HG03575 (cell line): ENCODE data around the gene A1CF.
"Not testable (repeated sequence)": the region's sequence is repeated elsewhere in the genome, so short reads cannot be mapped to it uniquely, and the experiment has no call there.

Experiments used
- ATAC-seq: cut with Tn5 transposase; IDR thresholded peaks from one replicate; pipeline ENCODE4 v1.9.1; 2021; ENCODE audit not compliant: unreplicated experiment, insufficient number of reproducible peaks, low FRiP score; ENCODE audit errors: extremely low read depth

Gene A1CF

DNA sequence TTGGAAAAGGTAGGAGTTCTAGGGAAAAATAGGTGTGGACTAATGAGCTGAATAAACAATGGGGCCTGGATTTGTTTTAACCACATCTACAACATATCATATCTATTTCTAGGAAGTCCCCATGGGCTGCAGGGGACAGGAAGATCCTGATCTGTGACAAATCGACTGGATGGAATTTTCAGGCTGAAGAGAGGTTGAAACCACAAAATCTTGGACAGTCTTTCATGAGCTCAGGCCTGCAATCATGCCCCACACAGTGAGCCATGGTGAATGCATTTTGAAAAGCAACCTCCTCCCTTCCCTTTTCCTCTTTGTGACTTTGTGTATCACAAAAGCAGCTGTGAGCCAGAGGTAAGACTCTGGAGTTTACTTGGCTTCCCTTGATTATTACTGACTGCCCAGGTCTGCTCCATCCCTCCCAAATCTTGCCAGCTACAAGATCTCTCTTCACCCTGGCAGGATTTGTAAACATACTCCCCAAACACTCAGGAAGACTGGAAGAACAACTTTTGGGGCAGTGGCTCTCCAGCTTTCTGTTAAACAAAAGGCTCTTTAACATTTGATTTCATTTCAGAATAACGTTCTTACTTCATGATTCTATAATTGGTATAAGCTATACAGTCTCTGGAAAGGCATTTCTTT lies 79.3 kb downstream of the A1CF start:
- ATAC-seq: no peak

DNA sequence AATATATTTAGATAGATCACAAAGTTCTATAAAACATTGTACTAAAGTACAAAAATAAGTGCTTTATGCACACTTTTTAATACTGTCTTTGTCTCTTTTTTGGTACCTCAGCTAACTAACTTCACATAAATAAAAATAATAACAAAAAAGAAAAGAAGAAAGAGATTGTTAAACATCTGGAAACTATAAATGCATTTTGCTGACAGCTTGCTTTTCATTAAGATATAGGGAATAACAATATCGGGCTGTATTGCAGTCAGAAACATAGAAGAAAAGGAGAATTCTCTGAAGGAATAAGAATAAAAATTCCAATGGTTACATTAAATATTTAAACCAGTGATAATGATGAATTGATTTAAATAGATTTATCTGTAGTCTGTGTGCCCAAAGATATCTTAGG lies 85.8 kb downstream of the A1CF start:
- no peak for ATAC-seq

DNA sequence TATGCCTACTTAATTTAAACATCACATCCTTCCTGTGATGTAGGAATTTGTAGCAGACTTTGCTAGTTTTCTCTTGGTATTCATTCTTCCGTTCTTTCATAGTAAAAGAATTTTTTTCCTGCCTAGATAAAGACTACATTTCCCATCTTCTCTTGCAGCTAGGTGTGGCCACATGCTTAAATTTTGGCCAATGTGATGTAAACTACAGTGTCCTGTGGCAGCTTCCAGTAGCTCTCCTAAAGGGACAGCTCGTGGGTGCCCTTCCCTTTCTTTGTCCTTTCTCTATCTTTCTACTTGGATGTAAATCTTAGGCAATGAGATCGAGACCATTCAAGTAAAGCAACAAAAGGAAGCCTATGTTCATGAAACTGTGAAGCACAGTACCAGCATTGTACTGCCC lies 87.1 kb downstream of the A1CF start:
- ATAC-seq: no peak

DNA sequence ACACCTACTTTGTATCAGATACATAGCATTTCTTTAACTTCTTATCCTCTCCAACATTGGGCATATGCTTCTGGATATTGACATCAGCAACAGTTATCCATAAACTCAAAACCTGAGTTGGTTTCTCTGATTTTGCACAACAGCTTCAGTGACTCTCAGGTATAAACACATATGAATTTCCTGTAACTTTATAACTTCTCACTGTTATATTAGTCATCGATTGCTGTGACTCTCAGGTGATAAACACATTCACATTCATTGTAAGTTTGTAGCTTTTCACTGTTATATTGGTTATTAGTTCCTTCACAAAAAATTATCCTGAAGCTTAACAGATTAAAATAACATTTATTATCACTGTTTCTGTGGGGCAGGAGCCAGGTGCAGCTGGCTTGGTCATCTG lies 88.7 kb downstream of the A1CF start:
- no peak for ATAC-seq

DNA sequence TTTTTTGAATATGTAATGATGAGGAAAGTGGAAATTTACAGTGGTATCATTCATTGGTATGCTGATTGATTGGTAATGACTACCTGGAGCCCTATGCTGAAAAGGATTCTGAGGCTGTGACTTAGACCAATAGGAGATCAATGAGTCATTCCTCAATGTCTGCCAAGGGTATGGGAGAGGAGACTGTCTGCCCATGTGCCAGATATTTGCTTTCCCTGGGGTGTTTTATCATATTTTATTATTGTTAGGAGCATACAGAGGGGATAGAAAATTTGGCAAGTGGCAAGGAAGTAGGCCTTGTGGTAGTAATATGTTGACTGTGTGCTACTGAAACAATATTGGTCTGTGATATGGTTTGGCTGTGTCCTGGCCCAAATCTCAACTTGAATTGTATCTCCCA lies 90.9 kb downstream of the A1CF start:
- ATAC-seq: no peak

DNA sequence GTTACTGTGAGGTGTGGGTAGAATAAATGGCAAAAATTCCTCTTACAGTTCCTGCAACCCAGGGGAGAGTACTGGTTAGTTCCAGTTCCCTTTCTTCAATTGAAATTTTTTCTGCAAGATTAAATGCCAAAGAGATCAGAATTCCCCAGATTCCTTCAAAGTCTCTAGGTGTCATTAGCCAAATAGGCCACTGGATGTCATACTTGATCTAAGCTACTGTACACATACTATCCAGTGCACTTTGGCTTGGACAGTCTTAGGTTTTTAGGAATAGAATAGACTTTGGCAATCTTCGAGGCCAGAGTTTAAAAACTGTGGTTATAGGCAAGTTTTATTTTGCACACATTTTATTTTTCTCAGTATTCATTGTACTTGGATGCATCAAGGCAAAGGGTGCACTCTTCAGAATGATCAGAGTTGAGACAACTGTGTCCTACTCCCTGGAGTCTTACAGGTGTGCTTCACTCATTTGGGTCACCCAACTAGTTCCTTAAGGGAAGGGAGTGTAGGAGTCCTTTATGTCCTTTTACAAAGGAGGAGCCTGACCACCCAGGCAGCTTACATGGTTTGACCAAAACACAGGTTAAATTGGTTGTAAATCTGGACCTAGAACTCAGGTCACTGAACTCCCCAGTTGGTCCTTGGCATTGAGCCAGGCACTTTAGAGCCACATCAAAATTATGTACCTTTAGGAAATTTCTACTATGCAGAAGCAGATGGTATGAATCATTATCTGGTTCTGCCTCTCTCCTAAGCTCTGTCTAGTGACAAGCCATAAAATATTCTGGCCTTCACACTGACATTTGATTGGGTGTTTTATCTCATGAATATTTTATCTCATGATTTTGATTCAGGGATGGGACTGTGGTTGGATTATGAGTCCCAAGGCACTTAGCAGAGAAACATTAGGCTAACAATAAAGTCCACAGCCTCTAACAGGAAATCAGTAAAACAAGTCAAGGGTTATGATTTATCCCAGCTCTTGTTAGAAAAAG lies 96.2 kb downstream of the A1CF start:
- no peak for ATAC-seq

DNA sequence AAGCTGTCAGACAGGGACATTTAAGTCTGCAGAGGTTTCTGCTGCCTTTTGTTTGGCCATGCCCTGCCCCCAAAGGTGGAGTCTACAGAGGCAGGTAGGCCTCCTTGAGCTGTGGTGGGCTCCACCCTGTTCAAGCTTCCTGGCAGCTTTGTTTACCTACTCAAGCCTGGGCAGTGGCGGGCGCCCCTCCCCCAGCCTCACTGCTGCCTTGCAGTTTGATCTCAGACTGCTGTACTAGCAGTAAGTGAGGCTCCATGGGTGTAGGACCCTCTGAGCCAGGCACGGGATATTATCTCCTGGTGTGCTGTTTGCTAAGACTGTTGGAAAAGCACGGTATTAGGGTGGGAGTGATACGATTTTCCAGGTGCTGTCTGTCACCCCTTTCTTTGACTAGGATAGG lies 97.5 kb downstream of the A1CF start:
- not testable (repeated sequence) for ATAC-seq

DNA sequence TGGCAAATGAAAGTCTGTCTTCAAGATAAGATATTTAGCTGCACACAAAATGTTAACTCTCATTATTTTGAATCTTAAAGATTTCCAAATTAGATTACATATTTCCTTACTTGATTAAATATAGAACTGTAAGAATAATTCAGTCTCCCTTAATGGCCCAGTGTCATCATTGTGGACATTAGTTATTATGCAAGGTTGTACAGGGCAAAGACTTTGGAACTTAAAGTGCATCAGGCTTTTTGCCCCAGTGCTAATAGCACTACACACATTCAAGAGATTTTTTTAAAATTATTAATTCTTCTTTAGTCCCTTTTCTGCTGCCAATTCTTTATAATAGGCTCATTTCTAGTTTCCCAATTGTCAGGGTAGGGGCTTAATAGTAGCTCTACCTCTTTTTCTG lies 103.4 kb downstream of the A1CF start:
- not testable (repeated sequence) for ATAC-seq

DNA sequence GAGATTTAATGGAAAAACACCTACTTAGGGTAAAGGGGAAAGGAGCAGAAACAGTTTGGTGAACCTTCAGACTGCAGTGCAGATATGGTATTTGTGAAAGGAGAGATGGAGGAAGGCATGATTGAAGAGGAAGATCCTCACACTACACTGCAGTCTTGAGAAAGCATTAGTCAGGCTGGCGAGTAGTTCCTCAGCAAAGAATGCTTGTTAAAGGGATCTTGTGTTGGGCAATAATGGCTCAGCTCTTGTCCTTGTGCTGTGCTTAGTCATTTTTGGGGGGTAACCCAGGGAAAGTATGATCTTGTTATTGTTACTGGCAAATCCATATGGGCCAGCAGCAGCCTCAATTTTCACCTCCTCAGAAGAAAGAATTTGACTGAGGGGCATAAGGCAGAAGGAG lies 105.4 kb downstream of the A1CF start:
- ATAC-seq: not testable (repeated sequence)

DNA sequence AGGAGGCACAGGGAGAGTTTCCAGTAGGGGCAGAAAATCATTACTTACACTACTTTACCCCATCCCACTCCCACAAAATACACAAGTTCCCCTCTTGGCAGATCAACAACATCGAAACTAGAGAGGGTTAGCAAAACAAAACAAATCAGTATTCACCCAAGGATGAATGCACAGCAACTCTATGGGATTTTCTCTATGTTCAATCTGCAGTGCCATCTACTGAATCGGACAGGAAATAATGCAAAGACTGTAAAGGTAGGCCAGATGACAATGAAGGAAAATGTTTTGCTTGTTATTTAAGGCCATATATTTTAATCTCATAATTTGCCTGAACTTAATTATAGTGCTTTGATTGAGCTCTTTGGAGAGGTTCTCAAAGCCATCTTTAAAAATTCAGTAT lies 110.6 kb downstream of the A1CF start:
- not testable (repeated sequence) for ATAC-seq

DNA sequence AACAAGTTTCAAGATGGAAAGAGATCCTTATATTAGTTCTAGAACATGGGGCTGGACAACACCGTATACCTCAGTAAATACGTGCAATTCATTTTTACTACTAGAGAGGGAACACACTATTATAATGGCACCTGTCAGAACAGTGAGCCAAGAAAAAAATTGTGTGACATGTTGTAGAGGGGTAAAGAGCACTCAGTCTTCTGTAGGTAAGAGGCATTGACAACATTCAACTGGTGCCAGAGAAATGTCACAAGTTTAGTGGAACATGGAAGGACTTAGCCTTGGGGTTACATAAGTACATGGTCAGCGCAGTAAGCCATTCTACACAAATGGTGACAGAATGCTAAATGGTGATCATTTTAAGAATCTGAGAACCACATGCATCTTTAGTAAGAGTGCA lies 113.4 kb downstream of the A1CF start:
- ATAC-seq: not testable (repeated sequence)

DNA sequence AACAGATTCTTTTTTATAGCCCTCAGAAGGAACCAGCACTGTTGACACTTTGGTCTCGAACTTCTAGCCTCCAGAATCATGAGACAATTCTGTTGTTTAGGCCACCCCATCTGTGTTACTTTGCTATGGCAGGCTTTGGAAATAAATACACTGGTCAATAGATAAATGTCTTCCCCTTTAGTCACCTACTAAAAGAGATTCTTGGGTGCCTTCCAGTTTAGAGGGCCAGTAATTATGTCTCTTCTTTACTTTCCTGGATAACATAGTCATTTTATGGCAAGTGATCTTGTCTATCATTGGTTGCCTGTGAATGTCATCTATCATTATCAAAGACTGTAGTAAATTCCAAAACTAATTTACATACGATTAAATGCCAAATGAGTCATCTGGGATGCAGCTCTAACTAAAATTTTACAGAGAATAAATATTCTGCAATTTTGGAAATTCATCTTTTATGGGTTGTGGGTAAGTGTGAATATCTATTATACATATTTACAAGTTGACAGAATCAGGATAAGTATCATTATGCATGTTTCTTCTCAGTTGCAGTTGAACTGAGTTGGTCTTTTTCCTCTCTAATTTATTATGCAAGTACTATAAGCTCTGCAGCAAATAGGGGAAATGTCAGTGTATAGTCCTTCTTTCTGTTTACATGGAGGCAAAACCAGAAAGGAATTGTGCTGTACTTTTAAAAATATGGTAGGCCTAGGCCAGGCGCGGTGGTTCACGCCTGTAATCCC lies 118.5 kb downstream of the A1CF start:
- ATAC-seq: not testable (repeated sequence)
